Stomach smooth muscle (tissue), 2 donors: ENCODE results near the gene ARHGEF18.

Experiments used
- H3K27ac ChIP-seq: one replicate; pipeline ENCODE4 v1.7.0; 2013; ENCODE audit warnings: mild to moderate bottlenecking, low read length, inconsistent platforms
- H3K27me3 ChIP-seq, 2 donors: one replicate each; pipeline ENCODE4 v1.7.0; 2013; ENCODE audit warnings: low read length in 2 of 2; ENCODE audit not compliant: insufficient read depth in 2 of 2, control insufficient read depth in 1 of 2
- H3K36me3 ChIP-seq, 2 donors: one replicate each; pipeline ENCODE4 v1.7.0; 2013; ENCODE audit warnings: low read length in 2 of 2; ENCODE audit not compliant: control insufficient read depth in 2 of 2, insufficient read depth in 2 of 2
- H3K4me1 ChIP-seq: one replicate; pipeline ENCODE4 v1.7.0; 2013; ENCODE audit warnings: low read length; ENCODE audit not compliant: control insufficient read depth, insufficient read depth
- H3K4me3 ChIP-seq, 2 donors: one replicate each; pipeline ENCODE4 v1.7.0; 2013; ENCODE audit warnings: low read length in 2 of 2
- H3K9ac ChIP-seq, 2 donors: one replicate each; pipeline ENCODE4 v1.7.0; 2013; ENCODE audit warnings: low read length in 2 of 2, mild to moderate bottlenecking in 1 of 2
- H3K9me3 ChIP-seq, 2 donors: one replicate each; pipeline ENCODE4 v1.7.0; 2013; ENCODE audit warnings: low read length in 2 of 2; ENCODE audit not compliant: control insufficient read depth in 2 of 2
- donor health status: healthy.
- donor health status: Pancreatic carcinoma.

ARHGEF18 gene

GRCh38 chr19:7385062-7385461 is 36.3 kb downstream of the ARHGEF18 start:
- H3K27me3 ChIP-seq, result no peaks in the 10 kb centered on the region
- no peak overlapping the region for H3K4me3 ChIP-seq
- no peaks in the 10 kb centered on the region for H3K9me3 ChIP-seq
- H3K27ac ChIP-seq, result no peak overlapping the region
- peaks cover 8 to 20% of the 10 kb centered on the region in 2 donors for H3K36me3 ChIP-seq
- no peak overlapping the region for H3K9ac ChIP-seq
- peaks cover 7% of the 10 kb centered on the region for H3K4me1 ChIP-seq

DNA sequence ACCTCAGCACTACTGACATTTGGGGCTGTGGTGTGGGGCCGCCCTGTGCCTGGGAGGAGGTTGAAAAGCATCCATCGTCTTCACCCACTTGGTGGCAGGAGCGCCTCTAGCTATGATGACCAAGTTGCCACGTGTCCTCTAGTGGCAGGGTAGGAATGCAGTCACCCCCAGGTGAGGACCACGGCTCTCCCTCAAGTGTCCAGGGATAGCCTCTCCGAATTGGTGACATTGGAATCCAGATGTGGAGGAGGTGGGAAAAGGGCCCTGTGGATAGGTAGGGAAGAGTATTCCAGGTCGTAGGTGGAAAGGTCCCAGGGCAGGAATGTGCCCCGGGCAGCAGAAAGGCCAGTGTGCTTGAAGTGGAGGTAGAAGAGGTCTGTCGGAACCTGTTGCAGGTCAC is 37.6 kb downstream of the ARHGEF18 start:
- no peak overlapping the region for H3K27ac ChIP-seq

GRCh38 chr19:7386769-7387168 is 38.0 kb downstream of the ARHGEF18 start:
- H3K4me1 ChIP-seq, result peaks cover 6% of the 10 kb centered on the region
- no peak overlapping the region for H3K9ac ChIP-seq
- peaks cover 12 to 25% of the 10 kb centered on the region in 2 donors for H3K36me3 ChIP-seq
- H3K4me3 ChIP-seq, result no peak overlapping the region
- no peak overlapping the region for H3K27ac ChIP-seq
- no peaks in the 10 kb centered on the region for H3K27me3 ChIP-seq
- no peaks in the 10 kb centered on the region for H3K9me3 ChIP-seq

More for the DNA sequence above, 37.6 kb downstream of the ARHGEF18 start:
- H3K9me3 ChIP-seq, result no peaks in the 10 kb centered on the region
- H3K27me3 ChIP-seq, result no peaks in the 10 kb centered on the region
- H3K36me3 ChIP-seq, result peaks cover 8 to 23% of the 10 kb centered on the region in 2 donors
- no peak overlapping the region for H3K9ac ChIP-seq
- H3K4me1 ChIP-seq, result peaks cover 7% of the 10 kb centered on the region
- no peak overlapping the region for H3K4me3 ChIP-seq

DNA sequence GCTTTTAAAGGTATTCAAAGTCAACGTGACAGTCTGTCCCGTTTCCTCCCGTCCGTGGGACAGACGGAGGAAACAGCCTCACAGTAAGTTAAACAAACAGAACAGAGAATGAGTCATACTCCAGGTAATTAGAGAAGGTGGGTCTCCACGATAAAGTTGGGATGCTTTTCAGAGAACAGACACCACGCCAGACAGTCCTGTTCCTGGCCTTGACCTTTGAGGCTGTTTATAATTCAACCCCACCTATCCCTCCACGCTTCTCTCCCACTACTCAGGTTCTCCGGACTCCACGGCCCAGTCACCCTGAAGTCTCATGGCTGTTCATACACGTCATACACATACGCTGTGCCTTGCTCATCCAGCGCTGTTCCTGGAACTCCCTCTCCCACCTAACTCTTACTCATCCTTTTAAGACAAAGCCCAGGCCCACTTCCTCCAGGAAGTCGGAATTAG is 42.5 kb downstream of the ARHGEF18 start:
- peak overlapping the region; percentile 18 for H3K27ac ChIP-seq

DNA sequence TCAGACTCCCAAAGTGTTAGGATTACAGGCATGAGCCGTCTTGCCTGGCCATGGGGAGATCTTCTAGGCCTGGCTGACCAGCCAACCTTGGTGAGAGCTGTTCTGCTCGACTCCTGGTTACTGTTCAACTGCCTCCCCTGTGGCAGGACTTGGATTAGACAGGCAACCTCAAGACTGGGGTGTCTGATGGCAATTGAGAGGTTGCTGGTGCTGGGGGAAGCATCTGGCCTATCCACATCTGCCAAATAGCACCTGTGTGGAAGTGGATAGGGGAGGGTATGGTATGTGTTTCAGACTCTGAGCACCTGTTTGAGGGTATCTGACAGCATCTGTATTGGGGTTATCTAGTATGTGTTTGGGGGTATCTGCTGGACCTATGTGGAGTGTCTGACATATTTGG is 44.7 kb downstream of the ARHGEF18 start:
- Histone ChIP-seq H3K27me3 (no peaks in the 10 kb centered on the region), H3K4me1 (peaks cover 27% of the 10 kb centered on the region), H3K36me3 (peaks cover 7 to 14% of the 10 kb centered on the region in 2 donors), H3K4me3 (no peak overlapping the region), H3K9me3 (no peaks in the 10 kb centered on the region), H3K27ac (no peak overlapping the region), H3K9ac (no peak overlapping the region)

More for the DNA sequence above, 42.5 kb downstream of the ARHGEF18 start:
- no peak overlapping the region for H3K9ac ChIP-seq
- no peaks in the 10 kb centered on the region for H3K9me3 ChIP-seq
- no peak overlapping the region for H3K4me3 ChIP-seq
- peaks cover 20% of the 10 kb centered on the region for H3K4me1 ChIP-seq
- peaks cover 8 to 16% of the 10 kb centered on the region in 2 donors for H3K36me3 ChIP-seq
- no peaks in the 10 kb centered on the region for H3K27me3 ChIP-seq

DNA sequence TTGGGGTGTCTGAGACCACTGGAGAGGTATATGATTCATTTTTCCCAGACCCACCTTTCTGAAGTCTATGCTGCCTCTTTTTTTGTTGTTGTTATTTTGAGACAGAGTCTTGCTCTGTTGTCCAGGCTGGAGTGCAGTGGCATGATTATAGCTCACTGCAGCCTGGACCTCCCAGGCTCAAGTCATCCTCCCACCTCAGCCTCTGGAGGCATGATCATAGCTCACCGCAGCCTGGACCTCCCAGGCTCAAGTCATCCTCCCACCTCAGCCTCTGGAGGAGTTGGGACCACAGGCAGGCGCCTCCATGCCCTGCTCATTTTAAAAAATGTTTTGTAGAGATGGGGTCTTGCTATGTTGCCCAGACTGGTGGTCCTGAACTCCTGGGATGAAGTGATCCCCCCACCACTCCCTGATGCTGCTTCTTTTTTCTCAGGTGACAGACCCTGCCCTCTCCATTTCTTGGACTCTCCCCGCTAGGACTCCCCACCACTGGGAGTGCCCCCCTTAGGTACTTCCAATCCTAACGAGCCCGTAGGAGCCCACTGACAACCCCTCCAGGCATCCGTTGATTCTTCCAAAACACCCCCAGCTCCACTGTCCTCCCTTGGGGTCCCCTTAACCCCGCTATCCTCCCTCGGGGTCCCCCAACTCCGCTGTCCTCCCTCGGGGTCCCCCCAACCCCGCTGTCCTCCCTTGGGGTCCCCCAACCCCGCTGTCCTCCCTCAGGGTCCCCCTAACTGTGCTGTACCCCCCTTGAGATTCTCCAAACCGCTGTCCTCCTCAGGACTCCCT is 45.4 kb downstream of the ARHGEF18 start:
- H3K4me3 ChIP-seq, result peak overlapping the region; percentile 81 to 86
- peaks cover 33% of the 10 kb centered on the region for H3K4me1 ChIP-seq
- H3K9ac ChIP-seq, result peak overlapping the region; percentile 74 to 77
- H3K36me3 ChIP-seq, result peaks cover 7 to 12% of the 10 kb centered on the region in 2 donors
- peak overlapping the region; percentile 46 for H3K27ac ChIP-seq
- no peaks in the 10 kb centered on the region for H3K9me3 ChIP-seq
- H3K27me3 ChIP-seq, result no peaks in the 10 kb centered on the region

DNA sequence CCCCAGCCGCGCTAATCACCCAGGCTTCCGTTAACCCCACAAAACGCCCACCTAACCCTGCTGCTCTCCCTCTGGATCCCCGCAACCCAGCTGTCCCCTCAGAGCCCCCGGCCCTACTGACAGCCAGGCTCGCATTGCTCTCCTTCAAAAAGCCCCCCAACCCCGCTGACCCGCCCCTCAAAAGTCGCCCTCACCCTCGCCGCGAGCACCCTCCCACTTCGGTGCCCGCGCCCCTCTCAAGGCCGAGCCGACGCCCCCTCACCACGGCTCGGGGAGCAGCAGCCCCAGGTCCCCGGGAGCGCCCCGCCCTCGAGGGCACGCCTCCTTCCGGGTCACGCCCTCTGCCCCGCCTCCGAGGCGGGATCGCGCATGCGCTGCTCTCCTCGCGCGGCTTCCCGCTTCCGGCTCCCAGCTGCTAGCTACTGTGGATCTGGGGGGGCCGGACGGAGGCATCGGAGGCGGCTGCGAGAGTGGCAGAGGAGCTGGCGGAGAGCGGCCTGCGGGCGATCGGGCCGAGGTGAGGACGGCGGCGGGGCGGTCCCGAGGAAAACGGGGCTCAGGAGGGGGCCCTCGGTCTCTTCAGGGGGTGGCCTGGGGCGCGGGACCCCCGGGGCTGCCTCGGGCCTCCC is 46.1 kb downstream of the ARHGEF18 start:
- peak overlapping the region; percentile 81 to 86 for H3K4me3 ChIP-seq
- H3K27ac ChIP-seq, result peak overlapping the region; percentile 46
- no peaks in the 10 kb centered on the region for H3K9me3 ChIP-seq
- no peaks in the 10 kb centered on the region for H3K27me3 ChIP-seq
- peak overlapping the region; percentile 77 to 80 for H3K9ac ChIP-seq
- H3K4me1 ChIP-seq, result peaks cover 34% of the 10 kb centered on the region
- H3K36me3 ChIP-seq, result peaks cover 5 to 11% of the 10 kb centered on the region in 2 donors

GRCh38 chr19:7395360-7396066 is 46.8 kb downstream of the ARHGEF18 start:
- H3K27me3 ChIP-seq, result no peaks in the 10 kb centered on the region
- peak overlapping the region; percentile 81 to 86 for H3K4me3 ChIP-seq
- H3K9ac ChIP-seq, result peak overlapping the region; percentile 77 to 80
- H3K27ac ChIP-seq, result peak overlapping the region; percentile 24
- peaks cover 34% of the 10 kb centered on the region for H3K4me1 ChIP-seq
- peaks cover 4 to 10% of the 10 kb centered on the region in 2 donors for H3K36me3 ChIP-seq
- H3K9me3 ChIP-seq, result no peaks in the 10 kb centered on the region

GRCh38 chr19:7397687-7398086 is 49.0 kb downstream of the ARHGEF18 start:
- Histone ChIP-seq H3K27me3 (no peaks in the 10 kb centered on the region), H3K9me3 (no peaks in the 10 kb centered on the region), H3K4me3 (no peak overlapping the region), H3K36me3 (peaks cover 0 to 5% of the 10 kb centered on the region in 2 donors), H3K9ac (no peak overlapping the region), H3K27ac (no peak overlapping the region), H3K4me1 (peaks cover 34% of the 10 kb centered on the region)
